Measurements from ENCODE around the gene C11orf16.
A peak's percentile ranks its signal among the peaks of the same experiment; 100 is the strongest.

C11orf16 gene

GRCh38 chr11:8873741-8874405 lies 58.9 kb downstream of the C11orf16 start:
- TF ChIP-seq CTCF (IDR thresholded peaks at IDR 0.05; ENCODE audit: extremely low read depth, missing control alignments), result no peak
- DNase-seq (ENCODE audit: low spot score), result no peak

GRCh38 chr11:8871962-8872361 lies 60.8 kb downstream of the C11orf16 start:
- no peak for DNase-seq (ENCODE audit: low spot score)
- TF ChIP-seq CTCF (IDR thresholded peaks at IDR 0.05; ENCODE audit: extremely low read depth, missing control alignments), result no peak

GRCh38 chr11:8871171-8871775 lies 61.5 kb downstream of the C11orf16 start:
- DNase-seq (ENCODE audit: low spot score), result peak; percentile 38
- no peak for TF ChIP-seq CTCF (IDR thresholded peaks at IDR 0.05; ENCODE audit: extremely low read depth, missing control alignments)

- peak; percentile 58 for DNase-seq (ENCODE audit: low spot score)
- TF ChIP-seq CTCF (IDR thresholded peaks at IDR 0.05; ENCODE audit: extremely low read depth, missing control alignments), result no peak
Observed at GRCh38 chr11:8870411-8871170, 62.2 kb downstream of the C11orf16 start.
